Pulmonary artery endothelial cell (primary cell): ENCODE data around the gene HNRNPUL1. TPM values are rescaled to one million over a fixed set of nuclear protein-coding genes. Genes with fewer than 3 reads are reported as not detected.

Experiments used
- DNase-seq: peaks from one replicate; pipeline ENCODE4 v3.0.0-alpha.2; 2011; ENCODE audit warnings: low read depth, low spot score
- total RNA-seq: library from RNA; depleted of rRNA; stranded (reverse); fragments of >200 nt; gene quantifications from 2 replicates; pipeline ENCODE4 v1.2.3, GENCODE V29; 2014

Gene HNRNPUL1
- total RNA-seq, 1 donor from 2014 or later = 85.7 TPM

DNA sequence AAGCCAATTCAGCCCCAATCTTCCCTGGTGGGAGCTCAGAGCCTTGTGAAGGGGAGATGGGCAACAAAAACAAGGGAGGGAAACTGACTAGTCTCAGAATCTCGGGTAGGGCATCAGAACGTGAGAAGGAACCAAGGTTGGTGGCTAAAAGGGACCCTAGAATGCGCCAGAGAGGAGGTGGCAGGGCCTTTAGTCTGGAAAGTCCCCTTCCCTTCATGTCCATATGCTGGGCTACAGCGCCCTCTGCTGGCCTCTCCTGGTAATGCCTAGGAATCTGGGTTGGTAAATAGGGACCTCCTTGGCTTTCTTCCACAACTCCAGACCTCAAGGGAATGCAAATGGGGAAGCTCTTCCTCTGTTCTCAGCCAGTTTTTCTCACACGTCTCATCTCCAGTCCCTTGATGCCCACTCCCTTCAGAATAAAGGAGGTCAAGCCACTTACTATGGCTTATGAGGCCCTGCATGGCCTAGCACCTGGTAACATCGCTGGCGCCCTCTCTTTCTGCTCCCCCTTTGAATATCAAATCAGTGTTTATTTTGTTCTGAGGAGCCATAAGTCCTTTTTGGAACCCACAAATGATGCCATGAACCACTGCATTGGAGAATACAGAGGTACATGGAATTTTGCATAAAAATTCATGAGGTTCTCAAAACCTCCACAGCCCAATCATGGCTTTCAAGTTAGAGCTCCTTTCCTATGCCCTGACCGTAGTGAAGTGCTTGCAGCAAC, 44.4 kb downstream of the HNRNPUL1 start:
- peak; percentile 65 for DNase-seq

DNA sequence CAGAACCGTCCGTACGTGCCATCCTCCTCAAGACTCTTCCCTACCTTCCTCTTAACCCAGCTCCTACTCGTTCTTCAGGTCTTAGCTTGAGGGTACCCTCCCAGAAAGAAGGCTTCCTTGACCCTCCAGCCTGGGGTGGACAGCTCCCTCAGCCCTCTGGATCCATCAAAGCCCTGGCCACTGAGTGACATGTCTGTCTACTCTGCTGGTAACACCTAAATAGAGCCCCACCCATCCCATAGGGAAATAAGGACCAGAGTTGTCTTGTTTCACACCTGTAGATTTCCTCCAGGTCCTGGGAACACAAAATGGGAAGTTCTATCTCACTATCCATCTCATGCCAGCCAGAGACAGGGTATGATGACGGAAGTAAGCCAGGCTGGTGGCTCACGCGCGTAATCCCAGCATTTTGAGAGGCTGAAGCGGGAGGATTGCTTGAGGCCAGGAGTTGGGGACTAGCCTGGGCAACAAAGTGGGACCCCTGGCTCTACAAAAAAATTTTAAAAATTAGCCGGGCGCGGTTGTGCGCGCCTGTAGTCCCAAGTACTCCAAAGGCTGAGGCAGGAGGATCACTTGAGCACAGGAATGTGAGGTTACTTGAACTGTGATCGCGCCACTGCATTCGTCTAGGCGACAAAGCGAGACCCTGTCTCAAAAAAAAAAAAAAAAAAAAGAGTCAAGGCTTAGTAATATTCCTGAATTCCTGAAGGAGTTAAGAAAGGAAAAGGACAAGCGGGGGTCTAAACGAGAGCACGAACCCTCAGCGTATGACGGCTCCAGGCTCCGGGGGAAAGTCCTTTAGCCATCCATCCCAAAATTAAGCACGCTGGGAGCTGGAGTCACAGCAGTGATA, 45.2 kb downstream of the HNRNPUL1 start:
- DNase-seq = no peak

DNA sequence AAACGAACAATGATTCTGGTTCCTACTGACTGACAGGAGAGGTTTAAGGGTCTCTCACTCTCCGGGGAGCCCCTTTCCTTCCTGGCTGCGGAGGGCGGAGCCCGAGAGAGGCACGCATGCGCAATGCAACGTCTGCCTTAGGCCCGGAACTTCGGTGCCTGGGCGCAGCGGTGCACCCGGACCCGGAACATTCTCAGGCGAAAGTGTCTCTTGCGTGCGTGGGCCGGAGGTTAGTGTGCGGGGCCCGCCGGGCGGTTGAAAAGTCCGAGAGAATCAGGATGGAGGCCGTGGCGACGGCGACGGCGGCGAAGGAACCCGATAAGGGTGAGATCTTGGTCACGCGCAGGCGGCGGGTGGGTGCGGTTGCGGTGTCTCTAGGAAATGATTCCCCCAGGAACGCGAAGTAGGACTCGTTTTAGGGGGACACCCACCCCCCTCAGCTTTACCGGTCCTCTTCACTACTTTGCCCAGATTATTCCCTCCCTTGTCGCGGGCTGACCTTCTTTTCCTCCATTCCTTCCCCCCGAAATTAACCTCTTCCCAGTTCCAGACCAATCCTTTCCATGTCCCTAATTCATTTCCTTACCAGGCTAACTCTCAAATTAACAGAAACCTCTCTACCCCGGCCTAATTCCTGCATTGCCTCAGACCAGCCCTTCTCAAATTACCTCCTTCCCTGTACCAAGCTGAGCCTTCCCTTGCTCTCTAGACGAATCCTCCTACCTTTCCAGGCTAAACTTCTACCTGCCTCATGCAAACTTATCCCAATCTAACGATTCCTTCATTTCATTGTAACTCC, 46.1 kb downstream of the HNRNPUL1 start, which contains the start of gene CCDC97:
CCDC97 (plus strand) TSS at position 140 of the 799 bp plus-strand sequence; CDS start at position 279, 139 bp downstream.
- DNase-seq = no peak

DNA sequence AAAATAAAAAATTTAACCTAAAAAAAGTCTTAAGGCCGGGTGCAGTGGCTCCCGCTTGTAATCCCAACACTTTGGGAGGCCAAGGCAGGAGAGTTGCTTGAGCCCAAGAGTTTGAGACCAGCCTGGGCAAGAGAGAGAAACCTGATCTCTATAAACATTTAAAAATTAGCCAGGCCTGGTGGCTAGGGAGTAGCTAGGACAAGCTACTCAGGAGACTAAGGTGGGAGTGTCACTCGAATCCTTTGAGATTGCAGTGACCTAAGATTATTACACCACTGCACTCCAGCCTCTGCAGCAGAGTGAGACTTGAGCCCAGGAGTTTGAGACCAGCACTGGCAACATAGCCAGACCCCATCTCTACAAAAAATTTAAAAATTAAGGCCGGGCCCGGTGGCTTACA, 46.9 kb downstream of the HNRNPUL1 start:
- DNase-seq = no peak

DNA sequence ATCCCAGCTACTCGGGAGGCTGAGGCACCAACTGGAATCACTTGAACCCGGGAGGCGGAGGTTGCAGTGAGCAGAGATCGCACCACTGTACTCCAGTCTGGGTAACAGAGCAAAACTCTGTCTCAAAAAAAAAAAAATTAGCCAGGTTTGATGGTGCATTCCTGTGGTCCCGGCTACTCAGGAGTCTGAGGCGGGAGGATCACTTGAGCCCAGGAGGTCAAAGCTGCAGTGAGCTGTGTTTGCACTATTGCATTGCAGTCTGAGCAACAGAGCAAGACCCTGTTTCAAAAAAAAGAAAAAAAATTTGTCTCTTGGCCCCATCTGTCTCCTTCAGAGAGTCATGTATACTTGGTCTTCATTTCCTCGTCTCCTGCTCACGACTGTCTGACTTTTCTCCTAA, 47.4 kb downstream of the HNRNPUL1 start:
- DNase-seq = no peak

DNA sequence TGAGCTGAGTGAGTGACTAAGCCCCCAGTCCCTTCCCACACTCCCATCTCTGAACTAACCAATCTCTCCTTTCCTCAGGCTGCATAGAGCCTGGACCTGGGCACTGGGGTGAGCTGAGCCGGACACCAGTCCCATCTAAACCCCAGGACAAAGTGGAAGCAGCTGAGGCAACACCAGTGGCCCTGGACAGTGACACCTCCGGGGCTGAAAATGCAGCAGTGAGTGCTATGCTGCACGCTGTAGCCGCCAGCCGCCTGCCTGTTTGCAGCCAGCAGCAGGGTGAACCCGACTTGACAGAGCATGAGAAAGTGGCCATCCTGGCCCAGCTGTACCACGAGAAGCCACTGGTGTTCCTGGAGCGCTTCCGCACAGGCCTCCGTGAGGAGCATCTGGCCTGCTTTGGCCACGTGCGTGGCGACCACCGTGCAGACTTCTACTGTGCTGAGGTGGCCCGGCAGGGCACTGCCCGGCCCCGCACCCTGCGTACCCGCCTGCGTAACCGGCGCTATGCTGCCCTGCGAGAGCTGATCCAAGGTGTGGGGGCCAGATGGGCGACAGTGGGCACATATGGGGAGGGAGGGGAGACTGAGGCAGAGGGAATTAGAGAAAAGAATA, 52.2 kb downstream of the HNRNPUL1 start:
- no peak for DNase-seq

DNA sequence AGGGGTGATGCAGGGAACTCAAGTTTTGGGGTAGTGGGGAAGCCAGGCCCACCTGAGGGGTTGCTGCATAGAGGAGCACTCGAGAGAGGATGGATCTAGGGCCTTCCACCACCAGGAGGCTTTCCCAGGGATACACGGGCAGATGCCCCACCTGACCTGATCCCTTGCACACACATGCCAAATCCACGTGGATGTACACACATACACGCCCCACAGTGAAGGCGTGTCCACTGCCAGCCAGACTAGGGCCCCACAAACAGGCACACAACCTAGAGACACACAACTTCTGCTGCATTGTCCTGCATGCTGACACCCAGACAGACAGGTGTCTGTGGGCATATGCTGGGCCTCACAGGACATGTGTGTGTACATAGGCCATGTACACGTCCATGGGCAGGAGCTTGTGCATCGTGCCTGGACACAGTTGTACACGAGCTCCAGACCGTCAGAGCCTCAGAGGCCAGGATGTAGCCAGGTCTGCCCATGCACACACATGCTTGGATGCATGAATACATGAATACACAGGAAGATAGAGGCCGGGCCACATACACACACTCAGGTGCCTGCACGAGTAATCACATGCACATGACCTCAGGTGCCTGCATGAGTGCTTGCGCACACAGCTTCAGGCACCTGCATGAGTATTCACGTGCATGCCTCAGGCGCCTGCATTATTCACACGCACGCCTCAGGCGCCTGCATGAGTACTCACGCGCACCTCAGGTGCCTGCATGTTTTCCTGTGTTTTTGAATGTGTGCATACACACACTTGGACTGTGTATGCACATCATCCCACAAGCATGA, 54.7 kb downstream of the HNRNPUL1 start:
- DNase-seq = no peak

DNA sequence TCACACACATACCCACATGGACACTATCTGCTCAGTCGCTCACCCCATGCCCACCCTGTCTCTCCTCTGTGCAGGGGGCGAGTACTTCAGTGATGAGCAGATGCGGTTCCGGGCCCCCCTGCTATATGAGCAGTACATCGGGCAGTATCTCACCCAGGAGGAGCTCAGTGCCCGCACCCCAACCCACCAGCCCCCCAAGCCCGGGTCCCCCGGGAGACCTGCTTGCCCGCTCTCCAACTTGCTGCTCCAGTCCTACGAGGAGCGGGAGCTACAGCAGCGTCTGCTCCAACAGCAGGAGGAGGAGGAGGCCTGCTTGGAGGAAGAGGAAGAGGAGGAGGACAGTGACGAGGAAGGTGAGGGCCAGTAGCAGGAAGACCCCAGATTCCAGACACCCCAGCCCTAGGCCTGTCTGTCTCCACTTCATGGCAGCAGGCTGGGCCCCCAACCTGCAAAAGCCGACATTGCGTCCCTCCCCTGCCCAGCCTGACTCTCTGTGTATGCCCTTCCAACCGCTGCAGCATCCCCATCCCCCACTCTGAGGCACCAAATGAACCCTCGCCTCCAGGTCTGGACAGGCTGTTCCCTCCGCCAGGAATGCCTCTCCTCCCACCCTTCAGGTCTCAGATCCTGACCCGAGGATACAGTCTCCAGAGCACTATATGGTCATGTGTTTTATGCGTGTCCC, 55.5 kb downstream of the HNRNPUL1 start:
- DNase-seq = no peak

DNA sequence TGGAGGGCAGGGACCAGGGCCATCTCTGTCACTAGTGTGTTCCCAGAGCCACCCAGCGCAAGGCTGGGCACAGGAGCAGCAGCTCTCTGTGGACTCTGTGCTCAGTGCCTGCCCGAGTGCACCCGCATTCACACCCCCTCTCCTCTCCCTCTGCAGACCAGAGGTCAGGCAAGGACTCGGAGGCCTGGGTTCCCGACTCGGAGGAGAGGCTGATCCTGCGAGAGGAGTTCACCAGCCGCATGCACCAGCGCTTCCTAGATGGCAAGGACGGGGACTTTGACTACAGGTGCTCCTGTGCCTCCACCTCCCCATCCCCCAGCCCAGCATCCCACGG, 56.0 kb downstream of the HNRNPUL1 start:
- DNase-seq = no peak

DNA sequence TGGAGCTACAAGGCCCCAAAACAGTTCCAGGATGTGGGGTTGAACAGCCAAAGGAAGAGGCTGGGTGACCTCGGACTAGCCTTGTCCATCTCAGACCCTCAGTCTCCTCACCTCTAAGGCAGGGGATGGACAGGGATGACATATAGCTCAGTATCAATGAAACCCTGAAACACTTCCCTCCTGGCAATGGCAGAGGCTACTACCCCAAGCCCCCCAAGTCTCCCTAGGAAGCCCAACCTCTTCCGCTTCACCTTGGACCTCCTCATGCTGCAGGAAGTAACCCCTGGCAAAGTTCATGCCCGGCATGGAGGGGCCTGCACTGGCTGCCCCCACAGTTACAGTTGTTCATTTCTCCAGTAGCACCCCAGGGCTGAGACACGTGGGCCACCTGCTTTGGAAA, 56.4 kb downstream of the HNRNPUL1 start:
- DNase-seq = no peak

DNA sequence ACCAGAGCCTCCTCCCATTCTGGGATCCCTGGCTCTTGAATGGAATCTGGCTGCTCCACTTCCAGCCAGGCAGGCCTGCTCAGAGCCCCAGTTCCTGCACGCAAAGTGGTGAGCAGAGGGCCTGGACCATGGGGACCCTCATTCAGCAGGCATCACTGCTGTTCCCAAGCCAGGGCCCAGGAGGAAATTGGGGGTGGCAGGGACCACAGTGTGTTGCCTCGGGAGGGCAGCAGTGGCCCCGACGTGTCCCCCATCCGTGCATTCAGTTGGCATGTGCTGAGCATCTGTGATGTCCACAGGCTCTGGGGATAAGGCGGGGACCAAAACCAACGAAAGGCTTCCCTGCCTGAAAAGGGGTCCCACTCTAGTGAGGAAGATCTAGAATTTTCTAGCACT, 57.0 kb downstream of the HNRNPUL1 start:
- no peak for DNase-seq

DNA sequence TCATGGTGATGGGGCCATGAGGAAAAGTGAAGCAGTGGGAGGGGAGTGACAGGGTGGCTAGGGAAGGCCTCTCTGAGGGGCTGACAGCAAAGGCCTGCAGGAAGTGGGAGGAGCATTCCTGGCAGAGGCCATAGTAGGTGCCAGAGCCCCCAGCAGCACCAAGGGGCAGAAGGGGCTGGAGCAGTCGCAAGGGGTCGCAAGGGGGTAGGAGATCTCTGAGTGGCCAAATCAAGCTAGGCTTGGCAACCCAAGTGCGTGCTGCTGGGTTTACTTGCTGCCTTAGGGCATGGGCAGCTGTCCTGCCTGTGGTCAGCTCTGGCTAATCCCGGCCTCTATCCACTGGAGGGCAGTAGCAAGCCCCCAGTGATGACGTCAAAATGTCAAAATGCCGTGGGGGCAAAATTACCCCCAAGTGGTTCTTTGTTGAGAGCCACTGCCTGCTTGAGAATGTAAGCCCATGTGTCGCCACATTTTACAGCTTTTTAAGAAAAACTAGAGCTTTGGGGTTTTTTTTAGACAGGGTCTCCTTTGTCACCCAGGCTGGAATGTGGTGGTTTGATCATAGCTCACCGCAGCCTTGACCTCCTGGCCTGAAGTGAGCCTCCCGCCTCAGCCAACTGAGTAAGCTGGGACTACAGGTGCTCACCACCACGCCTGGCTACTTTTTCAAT, 57.6 kb downstream of the HNRNPUL1 start:
- no peak for DNase-seq

DNA sequence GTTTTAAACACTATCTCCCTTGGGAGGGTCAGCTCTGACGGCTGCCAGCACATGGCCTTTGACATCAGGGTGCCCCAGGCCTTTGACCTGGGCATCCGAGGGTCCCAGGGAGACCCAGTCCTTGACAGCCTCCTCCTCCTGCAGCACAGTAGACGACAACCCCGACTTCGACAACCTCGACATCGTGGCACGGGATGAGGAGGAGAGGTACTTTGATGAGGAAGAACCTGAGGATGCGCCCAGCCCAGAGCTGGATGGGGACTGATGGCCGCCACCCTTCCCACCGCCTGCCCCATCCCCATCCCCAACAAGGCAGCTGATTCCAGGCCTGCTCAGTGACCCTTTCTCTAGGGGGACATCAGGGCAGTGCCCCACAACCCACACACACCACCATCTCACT, 58.3 kb downstream of the HNRNPUL1 start:
- no peak for DNase-seq

DNA sequence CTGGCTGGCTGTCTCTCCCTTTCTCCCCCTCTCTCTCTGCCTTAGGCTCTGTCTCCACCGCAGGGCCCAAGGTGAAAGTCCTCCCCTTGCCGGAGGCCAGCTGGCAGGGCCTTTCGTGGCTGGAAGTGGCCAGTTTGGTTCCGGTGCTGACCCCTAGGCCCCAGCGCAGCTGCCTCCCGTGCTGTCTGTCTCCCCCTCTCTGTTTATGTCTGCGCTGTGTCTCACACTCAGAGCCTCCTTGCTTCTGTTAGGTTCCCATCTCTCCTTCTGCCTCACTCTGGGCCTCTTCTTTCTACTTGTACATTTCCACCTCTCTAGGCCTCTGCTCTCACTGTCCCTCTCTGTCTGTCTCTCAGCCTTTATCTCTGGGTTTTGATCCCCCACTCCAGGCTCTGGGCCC, 58.9 kb downstream of the HNRNPUL1 start:
- no peak for DNase-seq

DNA sequence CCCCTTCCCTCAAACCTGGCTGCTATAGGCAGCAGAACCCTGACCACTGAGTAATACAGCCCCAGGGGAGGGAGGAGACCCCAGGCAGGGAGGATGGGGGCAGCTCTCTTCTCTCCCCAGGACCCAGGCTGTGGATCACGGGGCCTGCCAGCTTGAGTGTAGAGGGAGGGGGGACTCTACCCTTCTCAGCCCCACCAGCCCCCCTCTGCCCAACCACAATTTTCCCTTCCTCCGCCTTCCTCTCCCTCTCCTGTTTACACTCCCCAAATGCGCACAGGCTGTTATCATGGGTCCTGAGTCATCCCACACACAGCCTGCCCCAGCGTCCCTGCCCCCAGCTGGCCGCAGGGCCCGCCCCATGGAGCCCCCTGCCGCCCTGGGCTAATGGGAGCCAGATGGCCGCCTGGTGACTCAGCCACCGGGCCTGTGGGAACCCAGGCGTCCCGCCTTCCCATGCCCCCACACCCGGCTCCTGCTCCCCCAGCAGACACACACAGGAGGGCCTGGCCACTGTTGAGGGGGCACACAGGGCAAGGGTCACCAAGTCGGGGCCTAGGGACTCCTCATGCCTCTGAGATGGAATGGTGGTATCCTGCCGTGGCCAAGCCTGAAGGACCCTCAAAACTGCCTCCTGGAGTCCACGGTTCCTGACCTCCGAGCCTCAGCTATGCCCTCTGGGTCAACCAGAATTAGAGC, 59.4 kb downstream of the HNRNPUL1 start:
- DNase-seq = peak; percentile 84

DNA sequence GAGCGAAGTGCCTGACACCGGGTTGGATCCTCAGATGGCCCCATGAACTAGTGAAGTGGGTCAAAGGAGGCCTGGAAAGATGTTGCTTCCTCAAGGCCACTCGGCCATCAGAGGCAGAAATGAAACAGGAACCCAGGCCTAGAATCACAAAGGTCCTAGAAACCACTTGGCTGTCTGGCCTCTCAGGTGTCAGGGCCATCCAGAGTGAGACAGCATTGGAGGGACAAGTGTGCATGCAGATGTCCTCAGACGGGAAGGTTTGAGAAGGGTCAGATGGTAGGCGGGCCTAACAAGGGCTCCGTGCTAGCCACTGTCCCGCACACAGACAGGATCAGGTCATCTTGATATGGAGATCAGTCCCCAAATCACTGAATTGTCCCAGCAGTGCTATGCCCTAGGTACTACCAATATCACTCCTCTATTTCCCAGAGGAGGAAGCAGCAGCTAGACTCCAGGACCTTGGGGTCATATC, 60.1 kb downstream of the HNRNPUL1 start:
- no peak for DNase-seq

DNA sequence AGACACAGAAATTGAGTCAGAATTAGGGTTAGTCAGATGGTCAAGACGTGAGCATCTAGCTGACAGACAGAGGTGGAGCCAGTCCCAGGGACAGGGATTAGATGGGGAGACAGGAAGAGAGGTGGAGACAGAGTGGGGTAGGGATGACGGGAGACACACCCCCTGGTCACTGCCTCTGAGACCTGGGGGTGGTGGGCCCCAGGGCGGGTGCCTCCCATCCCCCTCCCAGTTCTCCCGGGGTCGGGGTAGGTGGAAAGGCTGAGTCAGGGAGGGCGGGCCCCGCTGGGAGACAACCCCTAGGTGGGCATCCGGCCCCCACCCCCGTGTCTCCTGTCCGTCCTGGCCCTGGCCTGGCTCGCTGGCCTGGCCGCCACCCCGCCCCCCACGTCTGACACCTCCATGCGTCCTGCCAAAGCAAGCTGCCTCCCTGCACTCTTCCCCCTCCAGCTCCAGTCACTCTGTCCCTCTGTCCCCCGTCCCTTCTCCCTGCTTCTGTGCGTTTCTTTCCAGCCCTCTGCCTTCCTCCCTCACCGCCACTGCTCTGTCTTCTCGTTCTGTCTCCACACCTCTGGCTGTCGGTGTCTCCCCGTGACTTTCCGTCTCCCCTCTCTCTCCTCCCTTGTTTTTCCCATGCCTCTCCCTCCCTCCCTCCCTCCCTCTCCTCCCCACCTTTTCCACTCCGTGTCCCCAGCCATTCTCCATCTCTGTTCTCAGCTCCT, 60.9 kb downstream of the HNRNPUL1 start:
- DNase-seq = no peak

DNA sequence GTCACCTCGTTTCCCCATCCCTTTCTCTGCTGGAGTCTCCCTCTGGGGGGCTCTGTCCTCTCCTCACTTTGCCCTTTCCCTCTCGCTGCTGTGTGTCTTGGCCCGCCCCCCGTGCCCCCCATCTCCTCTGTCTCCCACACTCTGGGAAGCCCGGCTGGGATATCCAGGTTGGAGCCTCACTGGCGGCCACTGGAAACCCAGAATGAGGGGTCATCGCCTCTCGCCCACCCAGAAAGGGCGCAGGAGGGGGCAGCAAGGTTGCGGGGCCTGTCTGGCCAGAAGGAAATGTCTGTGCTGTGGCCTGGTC, 61.4 kb downstream of the HNRNPUL1 start:
- no peak for DNase-seq
